NCI-H748 (cell line): ENCODE data around the gene PTPRF.
"Not testable (repeated sequence)": the region's sequence is repeated elsewhere in the genome, so short reads cannot be mapped to it uniquely, and the experiment has no call there.

Source experiments
- DNase-seq: peaks from one replicate; lab custom pipeline; 2025; ENCODE audit not compliant: unreplicated experiment; lab: John Stamatoyannopoulos, UW

The PTPRF gene

GRCh38 chr1:43537423-43538142 is 6.9 kb downstream of the PTPRF start:
- DNase-seq, result no peak

- DNase-seq, result no peak
Observed at GRCh38 chr1:43538143-43538487, 7.4 kb downstream of the PTPRF start.

- no peak for DNase-seq
Observed at GRCh38 chr1:43538969-43539368, 8.3 kb downstream of the PTPRF start.

GRCh38 chr1:43539726-43540434 is 9.2 kb downstream of the PTPRF start:
- no peak for DNase-seq

GRCh38 chr1:43540653-43541071 is 10.0 kb downstream of the PTPRF start:
- DNase-seq, result no peak

- no peak for DNase-seq
Observed at GRCh38 chr1:43541141-43541540, 10.5 kb downstream of the PTPRF start.

- DNase-seq, result no peak
Observed at GRCh38 chr1:43541721-43542401, 11.2 kb downstream of the PTPRF start.

- no peak for DNase-seq
Observed at GRCh38 chr1:43542527-43543458, 12.1 kb downstream of the PTPRF start.

GRCh38 chr1:43543567-43543966 is 12.9 kb downstream of the PTPRF start:
- DNase-seq, result no peak

- DNase-seq, result no peak
Observed at GRCh38 chr1:43545339-43545694, 14.6 kb downstream of the PTPRF start.

- peak; percentile 99 for DNase-seq
Observed at GRCh38 chr1:43545695-43546387, 15.2 kb downstream of the PTPRF start.

- DNase-seq, result no peak
Observed at GRCh38 chr1:43546388-43547100, 15.9 kb downstream of the PTPRF start.

GRCh38 chr1:43547538-43548072 is 16.9 kb downstream of the PTPRF start:
- DNase-seq, result peak; percentile 70

- DNase-seq, result no peak
Observed at GRCh38 chr1:43548285-43549271, 17.9 kb downstream of the PTPRF start.

- DNase-seq, result not testable (repeated sequence)
Observed at GRCh38 chr1:43549394-43549793, 18.7 kb downstream of the PTPRF start.

GRCh38 chr1:43549921-43550597 is 19.4 kb downstream of the PTPRF start:
- DNase-seq, result peak; percentile 100

GRCh38 chr1:43550598-43551246 is 20.0 kb downstream of the PTPRF start:
- DNase-seq, result no peak
